Measurements from ENCODE around the gene USP6NL. TPM values are rescaled to one million over a fixed set of nuclear protein-coding genes. Genes with fewer than 3 reads are reported as not detected.

USP6NL gene
- polyA plus RNA-seq, 3 donors: 5.5 to 7.7 (median 6.7) TPM

DNA sequence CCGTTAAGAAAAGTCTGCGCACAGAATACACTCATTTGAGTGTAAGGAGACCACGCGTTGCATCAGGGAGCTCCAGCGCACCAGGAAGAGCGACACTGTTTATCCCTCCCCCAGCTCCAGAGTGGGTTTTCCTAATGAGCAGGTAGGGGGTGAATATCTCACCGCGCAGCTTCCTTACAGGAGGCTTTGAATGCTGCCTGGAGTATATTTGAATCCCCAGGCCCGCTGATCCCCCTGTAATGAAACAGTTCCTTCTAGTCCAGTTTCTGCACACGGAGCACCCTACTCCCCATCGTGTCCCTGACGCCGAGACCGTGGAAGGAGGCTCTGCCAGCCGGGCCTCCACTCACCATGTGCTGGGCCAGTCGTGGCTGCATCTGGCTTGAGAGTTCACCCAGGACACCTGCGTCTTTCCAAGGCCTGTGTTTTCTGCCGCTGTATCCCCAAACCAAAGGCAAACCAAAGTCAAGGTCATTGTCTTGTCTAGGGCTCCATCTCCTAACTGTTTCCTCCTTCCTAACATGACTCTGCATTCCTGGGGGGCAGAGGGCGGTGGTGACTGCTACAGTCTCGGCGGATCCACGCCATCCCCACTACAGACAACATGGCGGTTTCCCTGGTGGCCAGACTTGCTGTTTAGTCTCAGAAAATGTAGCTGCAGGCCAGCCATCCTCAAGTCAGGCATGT, 167.8 kb downstream of the USP6NL start:
- no peaks in the 10 kb centered on the region for H3K9me3 Mint-ChIP-seq
- TF ChIP-seq, protein P1, sequence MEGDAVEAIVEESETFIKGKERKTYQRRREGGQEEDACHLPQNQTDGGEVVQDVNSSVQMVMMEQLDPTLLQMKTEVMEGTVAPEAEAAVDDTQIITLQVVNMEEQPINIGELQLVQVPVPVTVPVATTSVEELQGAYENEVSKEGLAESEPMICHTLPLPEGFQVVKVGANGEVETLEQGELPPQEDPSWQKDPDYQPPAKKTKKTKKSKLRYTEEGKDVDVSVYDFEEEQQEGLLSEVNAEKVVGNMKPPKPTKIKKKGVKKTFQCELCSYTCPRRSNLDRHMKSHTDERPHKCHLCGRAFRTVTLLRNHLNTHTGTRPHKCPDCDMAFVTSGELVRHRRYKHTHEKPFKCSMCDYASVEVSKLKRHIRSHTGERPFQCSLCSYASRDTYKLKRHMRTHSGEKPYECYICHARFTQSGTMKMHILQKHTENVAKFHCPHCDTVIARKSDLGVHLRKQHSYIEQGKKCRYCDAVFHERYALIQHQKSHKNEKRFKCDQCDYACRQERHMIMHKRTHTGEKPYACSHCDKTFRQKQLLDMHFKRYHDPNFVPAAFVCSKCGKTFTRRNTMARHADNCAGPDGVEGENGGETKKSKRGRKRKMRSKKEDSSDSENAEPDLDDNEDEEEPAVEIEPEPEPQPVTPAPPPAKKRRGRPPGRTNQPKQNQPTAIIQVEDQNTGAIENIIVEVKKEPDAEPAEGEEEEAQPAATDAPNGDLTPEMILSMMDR (IDR thresholded peaks at IDR 0.05): no peak
- H3K36me3 Mint-ChIP-seq: no peaks in the 10 kb centered on the region
- no peaks in the 10 kb centered on the region for H3K4me1 ChIP-seq (ENCODE audit: control insufficient read depth in 1 of 2, insufficient read depth in 2 of 2, low read length in 2 of 2)
- H3K27me3 ChIP-seq (ENCODE audit: control insufficient read depth in 2 of 2, insufficient read depth in 2 of 2, low read length in 2 of 2): no peaks in the 10 kb centered on the region
- H2AFZ ChIP-seq (ENCODE audit: insufficient read depth, low read depth, low read length, poor library complexity, severe bottlenecking): no peak overlapping the region
- no peaks in the 10 kb centered on the region for H3K36me3 ChIP-seq (replicated peaks in 1 of 2; ENCODE audit: control insufficient read depth in 1 of 2, insufficient read depth in 2 of 2, low read length in 2 of 2)
- no peaks in the 10 kb centered on the region for H3K79me2 ChIP-seq (ENCODE audit: insufficient read depth, low read length)
- DNase-seq: no peak
- H3K4me3 ChIP-seq (replicated peaks in 1 of 3; ENCODE audit: low read depth in 2 of 3, low read length in 3 of 3): no peak overlapping the region
- 97% methylated on average over 15 of the region's 23 CpGs for WGBS (ENCODE audit: insufficient coverage)
- no peak overlapping the region for H3K4me3 Mint-ChIP-seq
- intact Hi-C loops (cut with micrococcal nuclease): no loop called here
- no peak overlapping the region for H3K27ac ChIP-seq (ENCODE audit: low read depth in 1 of 2, low read length in 2 of 2)
- H3K27ac Mint-ChIP-seq: no peak overlapping the region
- H3K9ac ChIP-seq (ENCODE audit: insufficient read depth, low read length, poor library complexity, severe bottlenecking): no peak overlapping the region
- peaks cover 15% of the 10 kb centered on the region for H3K4me1 Mint-ChIP-seq
- H4K20me1 ChIP-seq (ENCODE audit: insufficient read depth, low read length): no peaks in the 10 kb centered on the region
- no peaks in the 10 kb centered on the region for H3K9me3 ChIP-seq (replicated peaks in 1 of 2; ENCODE audit: control insufficient read depth in 1 of 2, insufficient read depth in 1 of 2, low read length in 2 of 2)
- H3K27me3 Mint-ChIP-seq (ENCODE audit: low read depth in 3 of 3): peaks cover 0 to 9% (median 3%) of the 10 kb centered on the region in 3 donors
- H3K4me2 ChIP-seq (replicated peaks; ENCODE audit: extremely low read depth, low read length, poor library complexity, severe bottlenecking): no peak overlapping the region

DNA sequence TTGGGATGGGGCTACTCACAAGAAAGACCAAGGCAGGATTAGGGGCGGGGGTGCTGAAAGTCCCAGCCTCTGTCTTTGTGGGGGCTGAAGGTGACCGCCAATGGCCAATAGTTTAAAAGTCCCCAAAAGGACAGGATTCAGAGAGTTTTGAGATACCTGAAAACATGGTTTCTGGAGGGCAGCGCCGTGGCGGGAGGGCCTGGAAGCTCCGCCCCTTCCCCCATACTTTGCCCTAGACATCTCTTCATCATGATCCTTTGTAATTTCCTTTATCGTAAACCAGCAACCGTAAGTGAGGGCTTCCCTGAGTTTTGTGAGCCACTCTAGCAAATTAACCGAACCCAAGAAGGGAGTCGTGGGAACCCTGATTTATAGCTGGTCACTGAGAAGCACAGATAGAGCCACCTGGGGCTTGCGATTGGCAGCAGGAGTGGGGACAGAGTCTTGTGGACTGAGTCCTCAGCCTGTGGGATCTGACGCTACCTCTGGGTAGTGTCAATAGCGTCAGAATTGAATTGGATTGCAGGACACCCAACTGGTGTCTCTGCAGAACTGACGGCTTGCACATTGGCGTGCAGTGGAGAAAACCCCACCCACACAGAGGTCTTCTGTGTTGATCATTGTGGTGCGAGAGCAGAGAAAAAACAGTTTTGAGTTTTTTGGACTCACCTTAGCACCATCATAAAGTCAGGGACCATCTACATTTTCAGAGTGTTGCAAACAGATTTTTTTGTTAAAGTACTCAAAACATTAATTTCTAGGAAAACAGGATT, 169.3 kb downstream of the USP6NL start:
- no peaks in the 10 kb centered on the region for H3K79me2 ChIP-seq (ENCODE audit: insufficient read depth, low read length)
- H3K4me3 ChIP-seq (replicated peaks in 1 of 3; ENCODE audit: low read depth in 2 of 3, low read length in 3 of 3): no peak overlapping the region
- no peaks in the 10 kb centered on the region for H3K9me3 Mint-ChIP-seq
- H3K9ac ChIP-seq (ENCODE audit: insufficient read depth, low read length, poor library complexity, severe bottlenecking): no peak overlapping the region
- WGBS (ENCODE audit: insufficient coverage): 89% methylated on average over 8 of the region's 16 CpGs
- H3K9me3 ChIP-seq (replicated peaks in 1 of 2; ENCODE audit: control insufficient read depth in 1 of 2, insufficient read depth in 1 of 2, low read length in 2 of 2): no peaks in the 10 kb centered on the region
- H3K4me1 ChIP-seq (ENCODE audit: control insufficient read depth in 1 of 2, insufficient read depth in 2 of 2, low read length in 2 of 2): no peaks in the 10 kb centered on the region
- intact Hi-C loops (cut with micrococcal nuclease): no loop called here
- H3K36me3 ChIP-seq (replicated peaks in 1 of 2; ENCODE audit: control insufficient read depth in 1 of 2, insufficient read depth in 2 of 2, low read length in 2 of 2): no peaks in the 10 kb centered on the region
- no peaks in the 10 kb centered on the region for H3K27me3 ChIP-seq (ENCODE audit: control insufficient read depth in 2 of 2, insufficient read depth in 2 of 2, low read length in 2 of 2)
- peaks cover 0 to 6% (median 3%) of the 10 kb centered on the region in 3 donors for H3K27me3 Mint-ChIP-seq (ENCODE audit: low read depth in 3 of 3)
- H3K4me1 Mint-ChIP-seq: peaks cover 7% of the 10 kb centered on the region
- no peak overlapping the region for H3K27ac Mint-ChIP-seq
- no peak overlapping the region for H3K4me3 Mint-ChIP-seq
- TF ChIP-seq, protein P1 (IDR thresholded peaks at IDR 0.05): no peak
- no peaks in the 10 kb centered on the region for H3K36me3 Mint-ChIP-seq
- no peak for DNase-seq
- H3K27ac ChIP-seq (ENCODE audit: low read depth in 1 of 2, low read length in 2 of 2): no peak overlapping the region
- H3K4me2 ChIP-seq (replicated peaks; ENCODE audit: extremely low read depth, low read length, poor library complexity, severe bottlenecking): no peak overlapping the region
- no peaks in the 10 kb centered on the region for H4K20me1 ChIP-seq (ENCODE audit: insufficient read depth, low read length)
- no peak overlapping the region for H2AFZ ChIP-seq (ENCODE audit: insufficient read depth, low read depth, low read length, poor library complexity, severe bottlenecking)

Data from CD14-positive monocyte (primary cell).